ENCODE measurements around the gene NCKAP1. TPM values are rescaled to one million over a fixed set of nuclear protein-coding genes. Genes with fewer than 3 reads are reported as not detected.

Gene NCKAP1
- total RNA-seq, 1 experiment from 2014 or later = 112 TPM

GRCh38 chr2:182894174-182894573 is 144.1 kb downstream of the NCKAP1 start:
- no peak overlapping the region for H2BK20ac ChIP-seq (ENCODE audit: low read depth, low read length, poor library complexity, severe bottlenecking)
- no peaks in the 10 kb centered on the region for H3K79me2 ChIP-seq (ENCODE audit: insufficient read depth, low read length)
- no CpG with 5 or more reads among the region's 9 CpGs for WGBS (ENCODE audit: extremely low coverage, insufficient read length, low lambda C conversion rate)
- no peak overlapping the region for H4K8ac ChIP-seq (replicated peaks; ENCODE audit: insufficient read length, low read depth, low read length)
- Mint-ChIP-seq H3K27me3 (ENCODE audit: low read depth) (peaks cover 2% of the 10 kb centered on the region; the same call in 1 of the 2 replicates), H3K4me3 (no peak overlapping the region), H3K27ac (no peak overlapping the region), H3K36me3 (ENCODE audit: insufficient read depth in 1 of 3, low read depth in 3 of 3) (no peaks in the 10 kb centered on the region; a peak in 1 of 7 replicates), H3K4me1 (no peaks in the 10 kb centered on the region), H3K9me3 (no peaks in the 10 kb centered on the region; a peak in 1 of 5 replicates)
- no peaks in the 10 kb centered on the region for H3K4me1 ChIP-seq (ENCODE audit: insufficient read depth, low read length)
- H4K5ac ChIP-seq (ENCODE audit: insufficient read length, low read depth, low read length) = no peak overlapping the region
- TF ChIP-seq CTCF (conservative IDR thresholded peaks at IDR 0.05) = no peak
- no peak overlapping the region for H2BK15ac ChIP-seq (ENCODE audit: low read depth, low read length)
- no peak overlapping the region for H3K18ac ChIP-seq (ENCODE audit: insufficient read length, low read depth, low read length)
- H3K4ac ChIP-seq (ENCODE audit: low read depth, low read length) = no peak overlapping the region
- no peak for DNase-seq
- no peak overlapping the region for H3K9ac ChIP-seq (ENCODE audit: extremely low read depth, insufficient read length, low read length)
- no peak overlapping the region for H3K14ac ChIP-seq (ENCODE audit: insufficient read depth, low read length)
- H4K20me1 ChIP-seq (ENCODE audit: control insufficient read depth, insufficient read depth, insufficient read length) = no peaks in the 10 kb centered on the region
- no peak overlapping the region for H2BK5ac ChIP-seq (ENCODE audit: insufficient read length, low read length)
- no peak overlapping the region for H2BK120ac ChIP-seq (ENCODE audit: low read depth, low read length, poor library complexity, severe bottlenecking)
- H3K79me1 ChIP-seq (ENCODE audit: insufficient read depth, low read depth, low read length, poor library complexity, severe bottlenecking) = no peaks in the 10 kb centered on the region
- H2BK12ac ChIP-seq (ENCODE audit: insufficient read length, low read depth, low read length) = no peak overlapping the region
- no peak overlapping the region for H2AFZ ChIP-seq (ENCODE audit: low read length)
- no peak overlapping the region for H3T11ph ChIP-seq (ENCODE audit: low read length)
- H3K27me3 ChIP-seq (ENCODE audit: insufficient read depth, low read length) = no peaks in the 10 kb centered on the region; the same call in 1 of the 2 replicates
- H3K9me3 ChIP-seq (ENCODE audit: control insufficient read depth, low read depth, low read length) = no peaks in the 10 kb centered on the region
- H3K4me2 ChIP-seq (ENCODE audit: insufficient read depth, insufficient read length, low read length) = no peak overlapping the region
- H3K27ac ChIP-seq (ENCODE audit: insufficient read length, low read depth, low read length) = no peak overlapping the region
- no peak overlapping the region for H4K91ac ChIP-seq (ENCODE audit: insufficient read length, low read depth, low read length)
- no peak overlapping the region for H3K23ac ChIP-seq (ENCODE audit: insufficient read length, low read depth, low read length)
- H3K56ac ChIP-seq (ENCODE audit: insufficient read length, low read depth, low read length) = no peak overlapping the region
- no peaks in the 10 kb centered on the region for H3K23me2 ChIP-seq (ENCODE audit: insufficient read length, low read depth, low read length, poor library complexity, severe bottlenecking)
- no peak overlapping the region for H2AK5ac ChIP-seq (ENCODE audit: insufficient read length, low read length)

Data from H9 (cell line).